Measurements from ENCODE around the gene TACR1. TPM values are rescaled to one million over a fixed set of nuclear protein-coding genes. Genes with fewer than 3 reads are reported as not detected.

The TACR1 gene
- 0.05 to 0.06 TPM (median 0.06 TPM) in 3 of 5 replicates, not detected in the others for total RNA-seq (2022; extraction: Qiagen RNA extraction)

GRCh38 chr2:75199428-75200011, at the start of gene TACR1:
TSS of gene TACR1 (minus strand) at chr2:75199520. CDS start at chr2:75198934, 586 bp downstream.

Other genes with a start within 250 kb of the TACR1 start
- gene POLE4, start 240.9 kb downstream of the TACR1 start, total RNA-seq (2022; extraction: Qiagen RNA extraction): 103 to 187 TPM (median 168 TPM) in 5 replicates

Data from A549 treated with Mapracorat at 1 μM for 4 hours (cell line).